Nephron progenitor cell (in vitro differentiated cells): Measurements from ENCODE around the gene ZDHHC17.

Experiments
- DNase-seq: peaks from one replicate; pipeline ENCODE4 v3.0.0; 2021
- H3K27ac Mint-ChIP-seq: 2 replicates; pipeline ENCODE4 v1.8.0; 2021; ENCODE audit warnings: mild to moderate bottlenecking, moderate library complexity, mixed read lengths
- H3K27me3 Mint-ChIP-seq: 2 replicates; pipeline ENCODE4 v1.8.0; 2021; ENCODE audit warnings: mild to moderate bottlenecking, low read depth, mixed read lengths; ENCODE audit not compliant: poor library complexity
- H3K36me3 Mint-ChIP-seq: 2 replicates; pipeline ENCODE4 v1.8.0; 2021; ENCODE audit warnings: low read depth, mixed read lengths
- H3K4me1 Mint-ChIP-seq: 2 replicates; pipeline ENCODE4 v1.8.0; 2021; ENCODE audit warnings: mixed read lengths
- H3K4me3 Mint-ChIP-seq: 2 replicates; pipeline ENCODE4 v1.8.0; 2021; ENCODE audit warnings: mild to moderate bottlenecking, moderate library complexity, mixed read lengths
- H3K9me3 Mint-ChIP-seq: 2 replicates; pipeline ENCODE4 v1.8.0; 2021; ENCODE audit warnings: mild to moderate bottlenecking, moderate library complexity, mixed read lengths
- CTCF ChIP-seq: fragments of 200-600 bp; sonication (generic); IDR thresholded peaks from 2 replicates; pipeline ENCODE4 v1.5.0; 2021; ENCODE audit warnings: antibody characterized with exemption

Gene ZDHHC17

GRCh38 chr12:76792828-76793227 lies 28.9 kb downstream of the ZDHHC17 start:
- H3K36me3 Mint-ChIP-seq = peaks cover 17% of the 10 kb centered on the region
- no peak overlapping the region for H3K27ac Mint-ChIP-seq
- no peak overlapping the region for H3K4me3 Mint-ChIP-seq
- no peak for TF ChIP-seq CTCF
- peaks cover 7% of the 10 kb centered on the region for H3K4me1 Mint-ChIP-seq
- DNase-seq = no peak
- H3K9me3 Mint-ChIP-seq = peaks cover 4% of the 10 kb centered on the region
- no peaks in the 10 kb centered on the region for H3K27me3 Mint-ChIP-seq

GRCh38 chr12:76798864-76799263 lies 34.9 kb downstream of the ZDHHC17 start:
- Mint-ChIP-seq H3K27me3 (no peaks in the 10 kb centered on the region), H3K27ac (no peak overlapping the region), H3K4me1 (no peaks in the 10 kb centered on the region), H3K4me3 (no peak overlapping the region), H3K36me3 (peaks cover 73% of the 10 kb centered on the region), H3K9me3 (peaks cover 40% of the 10 kb centered on the region)
- no peak for TF ChIP-seq CTCF
- DNase-seq = no peak

GRCh38 chr12:76799362-76799761 lies 35.4 kb downstream of the ZDHHC17 start:
- no peak for TF ChIP-seq CTCF
- Mint-ChIP-seq H3K9me3 (peaks cover 40% of the 10 kb centered on the region), H3K36me3 (peaks cover 78% of the 10 kb centered on the region), H3K27ac (no peak overlapping the region), H3K4me3 (no peak overlapping the region), H3K27me3 (no peaks in the 10 kb centered on the region), H3K4me1 (peaks cover 4% of the 10 kb centered on the region)
- no peak for DNase-seq

GRCh38 chr12:76802060-76802459 lies 38.1 kb downstream of the ZDHHC17 start:
- Mint-ChIP-seq H3K9me3 (peaks cover 40% of the 10 kb centered on the region), H3K4me3 (no peak overlapping the region), H3K27me3 (no peaks in the 10 kb centered on the region), H3K27ac (no peak overlapping the region), H3K36me3 (peaks cover 81% of the 10 kb centered on the region), H3K4me1 (peaks cover 8% of the 10 kb centered on the region)
- TF ChIP-seq CTCF = no peak
- DNase-seq = no peak

- no peak for TF ChIP-seq CTCF
- Mint-ChIP-seq H3K4me3 (no peak overlapping the region), H3K27me3 (no peaks in the 10 kb centered on the region), H3K36me3 (peaks cover 68% of the 10 kb centered on the region), H3K27ac (peak overlapping the region; percentile 29), H3K9me3 (peaks cover 39% of the 10 kb centered on the region), H3K4me1 (peaks cover 8% of the 10 kb centered on the region)
- no peak for DNase-seq
These were observed 40.6 kb downstream of the ZDHHC17 start for GRCh38 chr12:76804435-76804976.

- TF ChIP-seq CTCF = no peak
- H3K9me3 Mint-ChIP-seq = no peaks in the 10 kb centered on the region
- peaks cover 24% of the 10 kb centered on the region for H3K36me3 Mint-ChIP-seq
- peak; percentile 6 for DNase-seq
- H3K27ac Mint-ChIP-seq = peak overlapping the region; percentile 50
- no peaks in the 10 kb centered on the region for H3K27me3 Mint-ChIP-seq
- H3K4me3 Mint-ChIP-seq = no peak overlapping the region
- H3K4me1 Mint-ChIP-seq = peaks cover 19% of the 10 kb centered on the region
These were observed 46.9 kb downstream of the ZDHHC17 start for GRCh38 chr12:76810671-76811419.
